Bronchial epithelial cell (primary cell): Measurements from ENCODE around the gene CARMIL1. TPM values are rescaled to one million over a fixed set of nuclear protein-coding genes. Genes with fewer than 3 reads are reported as not detected.

Experiments used
- DNase-seq: peaks from one replicate; pipeline ENCODE4 v3.0.0-alpha.2; 2010; ENCODE audit warnings: low read depth
- FAIRE-seq: peaks from 2 replicates; lab custom pipeline; 2011; peaks lifted over from hg19 to GRCh38; lab: Jason Lieb, UNC
- H3K27me3 ChIP-seq: 2 replicates; pipeline ENCODE4 v1.5.1; 2011; ENCODE audit warnings: low read length; ENCODE audit not compliant: control insufficient read depth, insufficient read depth
- H3K36me3 ChIP-seq: 2 replicates; pipeline ENCODE4 v1.5.1; 2011; ENCODE audit warnings: low read length; ENCODE audit not compliant: control insufficient read depth, insufficient read depth
- H3K4me3 ChIP-seq: 2 replicates; pipeline ENCODE4 v1.5.1; 2011; ENCODE audit warnings: mild to moderate bottlenecking, low read depth, low read length, control low read depth
- CTCF ChIP-seq: IDR thresholded peaks from 2 replicates; pipeline ENCODE4 v1.5.1; 2011; ENCODE audit warnings: mild to moderate bottlenecking, moderate library complexity, low read length, control low read depth, inconsistent platforms; ENCODE audit not compliant: insufficient read depth, severe bottlenecking
- total RNA-seq: library from RNA; depleted of rRNA; stranded (reverse); fragments of >200 nt; gene quantifications from 2 replicates; pipeline ENCODE4 v1.2.1, GENCODE V29; 2014

Gene CARMIL1
- total RNA-seq, 1 donor from 2014 or later, result 12.1 TPM

- Histone ChIP-seq H3K4me3 (no peak overlapping the region), H3K27me3 (no peaks in the 10 kb centered on the region), H3K36me3 (no peaks in the 10 kb centered on the region)
- TF ChIP-seq CTCF, result no peak
- DNase-seq (no peak), FAIRE-seq (no peak)
Measured at GRCh38 chr6:25340431-25341202, 61.4 kb downstream of the CARMIL1 start.

- TF ChIP-seq CTCF, result no peak
Measured at GRCh38 chr6:25341203-25341552, 62.0 kb downstream of the CARMIL1 start.

GRCh38 chr6:25341923-25342619, 62.9 kb downstream of the CARMIL1 start:
- FAIRE-seq (no peak), DNase-seq (no peak)
- H3K36me3 ChIP-seq, result no peaks in the 10 kb centered on the region
- no peak for TF ChIP-seq CTCF
- no peaks in the 10 kb centered on the region for H3K27me3 ChIP-seq
- no peak overlapping the region for H3K4me3 ChIP-seq

More at GRCh38 chr6:25341203-25341552, 62.0 kb downstream of the CARMIL1 start:
- Histone ChIP-seq H3K4me3 (no peak overlapping the region), H3K36me3 (no peaks in the 10 kb centered on the region), H3K27me3 (no peaks in the 10 kb centered on the region)
- DNase-seq, result no peak
- FAIRE-seq, result no peak

GRCh38 chr6:25342802-25343201, 63.6 kb downstream of the CARMIL1 start:
- DNase-seq (peak; percentile 11), FAIRE-seq (no peak)
- Histone ChIP-seq H3K36me3 (no peaks in the 10 kb centered on the region), H3K27me3 (no peaks in the 10 kb centered on the region), H3K4me3 (no peak overlapping the region)
- TF ChIP-seq CTCF, result no peak

- no peak overlapping the region for H3K4me3 ChIP-seq
- no peak for DNase-seq
- no peak for TF ChIP-seq CTCF
- H3K36me3 ChIP-seq, result no peaks in the 10 kb centered on the region
- no peak for FAIRE-seq
- H3K27me3 ChIP-seq, result no peaks in the 10 kb centered on the region
Measured at GRCh38 chr6:25343984-25344383, 64.8 kb downstream of the CARMIL1 start.
